Body of pancreas (tissue), 4 donors: ENCODE measurements around the gene SCAP.

ENCODE experiments used
- CTCF ChIP-seq, 7 experiments: fragments of 450-650 bp in 4 of 7; fragments of 200-600 bp in 3 of 7; sonication (generic) in 3 of 7; IDR thresholded peaks; one replicate each; pipeline ENCODE4 v1.5.1; 2016 to 2019; ENCODE audit warnings: antibody characterized with exemption in 7 of 7
- POLR2A ChIP-seq, 3 donors: fragments of 450-650 bp; IDR thresholded peaks; one replicate each; pipeline ENCODE4 v1.6.1; 2016; ENCODE audit warnings: antibody characterized with exemption in 3 of 3, mild to moderate bottlenecking in 2 of 3

DNA sequence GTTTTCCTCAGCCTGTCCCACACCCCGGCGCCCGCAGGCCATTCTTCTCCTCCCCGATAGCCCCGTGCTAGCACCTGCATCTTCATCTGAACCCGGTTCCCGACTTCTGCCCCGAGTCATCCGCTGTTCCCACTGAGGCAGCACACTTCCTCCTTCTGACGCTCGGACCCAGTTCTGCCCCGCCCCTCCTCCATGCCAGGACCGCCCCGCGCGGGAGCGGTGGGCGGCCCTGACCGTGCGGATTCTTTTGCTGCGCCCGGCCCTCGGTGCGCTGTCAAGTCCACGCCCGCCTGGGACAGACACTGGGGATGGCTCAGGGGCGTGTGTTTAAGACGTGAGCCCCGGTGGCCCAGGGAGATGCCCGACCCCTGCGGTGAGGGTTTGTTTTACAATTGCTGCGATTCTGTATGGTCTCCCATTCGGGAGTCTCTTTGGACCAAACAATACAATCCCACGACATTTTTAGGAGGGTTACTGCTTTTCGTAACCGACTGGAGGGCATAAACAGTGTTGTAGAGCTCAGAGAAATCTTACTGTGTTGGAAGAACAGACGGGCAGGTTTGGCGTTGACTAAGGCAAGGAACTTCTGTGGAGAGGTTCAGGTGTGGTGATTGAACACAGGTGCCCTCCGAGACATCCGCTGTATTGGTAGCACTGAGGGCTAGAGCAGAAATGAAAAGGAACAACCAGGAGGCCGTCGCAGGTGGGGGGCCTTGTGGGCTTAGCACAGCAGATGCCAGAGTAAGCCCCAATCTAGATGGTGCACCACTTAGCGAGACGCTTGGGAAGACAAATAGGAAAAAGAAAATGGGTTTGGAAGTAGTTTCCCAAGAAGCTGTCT is 94.2 kb downstream of the SCAP start:
- TF ChIP-seq CTCF (IDR thresholded peaks at IDR 0.05) (peak in 1 of 7 experiments; percentile 1), POLR2A (IDR thresholded peaks at IDR 0.05) (no peak)
